ENCODE results near the gene ADARB1.

DNA sequence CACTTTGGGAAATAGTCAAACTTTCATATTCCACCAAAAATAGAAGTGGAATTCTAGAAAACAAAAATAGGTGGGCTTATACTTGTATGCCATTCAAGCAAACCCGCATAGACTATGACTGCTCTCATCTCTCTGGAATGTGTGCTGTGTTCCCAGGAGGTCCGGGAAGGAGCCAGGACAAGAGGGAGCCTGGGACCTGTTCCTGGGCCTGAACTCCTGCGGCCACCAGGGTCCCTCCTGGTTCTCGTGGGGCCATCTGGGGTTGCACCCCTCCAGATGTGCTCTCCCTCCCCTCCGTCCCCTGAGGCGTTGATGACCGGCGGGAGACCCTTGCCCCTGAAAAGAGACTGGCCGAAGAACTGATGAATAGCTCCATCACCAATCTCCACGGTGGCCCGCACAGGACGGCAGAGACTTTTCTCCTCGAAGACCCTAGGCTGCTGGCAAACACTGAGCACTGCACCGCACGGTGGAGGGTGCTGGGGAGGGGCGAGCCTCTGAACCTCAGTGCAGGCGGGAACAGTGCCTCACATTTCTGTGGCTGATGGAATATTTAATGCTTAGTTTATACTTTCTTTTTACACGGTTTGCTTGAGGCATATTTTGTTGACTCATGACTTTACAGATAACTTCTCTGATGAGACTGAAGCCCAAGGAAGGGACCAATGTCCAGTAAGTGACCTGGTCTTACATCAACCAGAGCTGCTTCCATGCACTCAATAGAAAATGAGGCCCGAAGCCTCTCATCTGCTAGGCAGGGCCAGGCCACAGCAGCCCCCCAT lies 9.6 kb upstream of the ADARB1 start:
- TF ChIP-seq, protein P1, sequence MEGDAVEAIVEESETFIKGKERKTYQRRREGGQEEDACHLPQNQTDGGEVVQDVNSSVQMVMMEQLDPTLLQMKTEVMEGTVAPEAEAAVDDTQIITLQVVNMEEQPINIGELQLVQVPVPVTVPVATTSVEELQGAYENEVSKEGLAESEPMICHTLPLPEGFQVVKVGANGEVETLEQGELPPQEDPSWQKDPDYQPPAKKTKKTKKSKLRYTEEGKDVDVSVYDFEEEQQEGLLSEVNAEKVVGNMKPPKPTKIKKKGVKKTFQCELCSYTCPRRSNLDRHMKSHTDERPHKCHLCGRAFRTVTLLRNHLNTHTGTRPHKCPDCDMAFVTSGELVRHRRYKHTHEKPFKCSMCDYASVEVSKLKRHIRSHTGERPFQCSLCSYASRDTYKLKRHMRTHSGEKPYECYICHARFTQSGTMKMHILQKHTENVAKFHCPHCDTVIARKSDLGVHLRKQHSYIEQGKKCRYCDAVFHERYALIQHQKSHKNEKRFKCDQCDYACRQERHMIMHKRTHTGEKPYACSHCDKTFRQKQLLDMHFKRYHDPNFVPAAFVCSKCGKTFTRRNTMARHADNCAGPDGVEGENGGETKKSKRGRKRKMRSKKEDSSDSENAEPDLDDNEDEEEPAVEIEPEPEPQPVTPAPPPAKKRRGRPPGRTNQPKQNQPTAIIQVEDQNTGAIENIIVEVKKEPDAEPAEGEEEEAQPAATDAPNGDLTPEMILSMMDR (IDR thresholded peaks at IDR 0.05; ENCODE audit: poor library complexity), result no peak
- TF ChIP-seq EZH2 (IDR thresholded peaks at IDR 0.05; ENCODE audit: borderline replicate concordance) (no peak), EZH2phosphoT487 (IDR thresholded peaks at IDR 0.05; ENCODE audit: low read depth, severe bottlenecking, unreplicated experiment) (no peak)
